HG02588 (cell line): ENCODE results near the gene HPCAL1.

ENCODE experiments used
- ATAC-seq: cut with Tn5 transposase; IDR thresholded peaks from one replicate; pipeline ENCODE4 v1.9.1; 2021; ENCODE audit warnings: mild to moderate bottlenecking, moderate library complexity; ENCODE audit not compliant: unreplicated experiment

The HPCAL1 gene

DNA sequence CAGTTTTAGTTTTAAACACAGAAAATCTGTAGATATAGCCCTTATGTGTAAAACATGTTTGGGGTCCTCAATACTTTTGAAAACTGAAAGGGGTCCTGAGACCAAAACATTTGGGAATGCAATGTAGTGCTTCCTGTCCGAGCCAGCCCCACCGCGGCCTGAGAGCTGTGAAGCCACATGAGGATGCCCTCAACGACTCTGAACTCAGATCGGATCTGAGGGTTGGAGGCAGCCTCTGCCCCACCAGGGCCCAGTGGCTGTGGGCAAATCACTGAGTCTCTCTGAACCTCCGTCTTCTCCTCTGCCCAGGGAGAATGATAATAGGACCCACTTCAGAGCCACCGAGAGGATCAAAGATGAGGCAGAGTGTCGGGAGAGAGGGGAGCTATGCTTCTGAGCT is 33.4 kb upstream of the HPCAL1 start:
- ATAC-seq, result no peak

DNA sequence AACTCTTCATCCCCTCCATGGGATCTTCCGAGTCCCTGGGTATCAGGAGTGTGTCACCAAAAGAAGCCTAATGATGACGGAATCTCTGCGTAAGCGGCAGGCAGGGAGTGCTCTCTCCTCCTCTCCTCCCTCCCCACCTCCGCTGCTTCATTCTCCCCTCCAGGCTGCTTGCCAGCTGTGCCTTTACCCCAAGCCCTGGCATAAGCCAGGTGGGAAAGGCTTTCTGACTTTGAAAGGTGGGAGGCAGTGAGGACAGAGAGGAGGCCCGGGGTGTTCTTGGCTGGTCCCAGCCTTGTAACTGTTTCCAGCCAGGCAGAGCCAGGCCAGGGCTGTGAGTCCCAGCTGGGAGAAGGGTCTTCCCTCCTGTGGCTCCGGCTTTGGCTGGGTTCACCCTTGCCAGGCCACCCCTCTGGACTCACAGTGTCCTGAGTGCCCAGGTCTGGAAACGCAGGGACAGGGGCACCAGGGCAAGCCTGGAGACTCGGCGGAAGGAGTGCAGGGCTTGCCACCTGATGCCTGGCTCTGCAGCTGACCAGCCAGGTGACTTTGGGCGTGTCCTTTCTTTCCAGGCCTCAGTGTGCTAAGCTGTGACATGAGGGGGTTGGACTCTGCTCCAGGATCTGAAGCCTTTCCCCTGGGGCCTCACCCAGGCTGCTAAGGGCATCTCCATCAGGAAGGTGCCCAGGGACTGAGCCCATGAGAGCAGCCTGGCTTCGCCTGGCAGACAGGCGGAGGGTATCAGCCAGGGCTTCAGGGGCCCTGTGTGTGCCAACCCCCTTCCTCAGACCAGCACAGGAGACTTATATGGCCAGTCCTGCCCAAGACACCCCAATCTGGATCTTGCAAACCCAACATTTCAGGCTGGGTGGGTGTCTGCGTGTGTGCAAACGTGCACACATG is 32.7 kb upstream of the HPCAL1 start:
- ATAC-seq, result no peak

DNA sequence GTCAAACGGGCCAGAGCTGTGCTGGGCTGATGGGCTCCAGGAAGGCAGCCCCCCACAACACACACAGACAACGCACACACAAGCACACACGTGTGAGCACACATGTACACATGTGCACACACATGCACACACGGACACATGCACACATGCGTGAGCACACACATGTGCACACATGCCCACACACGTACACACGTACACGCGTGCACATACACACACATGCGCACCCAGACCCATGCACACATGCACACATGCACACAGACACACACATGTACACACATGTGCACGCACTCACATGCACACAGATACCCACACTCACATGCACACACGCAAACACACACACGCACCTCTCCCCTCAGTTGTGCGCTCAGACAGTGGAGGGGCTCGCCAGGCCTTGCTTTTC is 31.2 kb upstream of the HPCAL1 start:
- no peak for ATAC-seq

DNA sequence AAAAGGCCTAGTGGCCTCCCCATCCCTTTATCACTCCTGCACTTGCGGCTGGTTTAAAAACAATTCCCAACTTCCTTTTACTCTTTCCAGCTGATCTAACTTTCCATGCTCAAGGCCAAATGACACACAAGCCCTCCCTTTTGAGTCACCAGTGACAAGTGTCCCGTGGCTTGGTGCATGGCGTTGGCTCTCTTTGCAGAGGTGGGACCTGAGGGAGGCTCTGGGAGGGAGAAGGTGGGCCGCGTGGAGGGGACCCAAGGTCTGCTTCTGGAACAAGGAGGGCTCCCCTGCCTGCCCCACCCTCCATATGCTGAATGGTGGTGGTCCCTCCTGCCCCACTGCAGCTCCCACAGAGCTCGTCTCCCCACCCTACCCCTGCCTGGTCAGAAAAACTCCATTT is 30.8 kb upstream of the HPCAL1 start:
- no peak for ATAC-seq

DNA sequence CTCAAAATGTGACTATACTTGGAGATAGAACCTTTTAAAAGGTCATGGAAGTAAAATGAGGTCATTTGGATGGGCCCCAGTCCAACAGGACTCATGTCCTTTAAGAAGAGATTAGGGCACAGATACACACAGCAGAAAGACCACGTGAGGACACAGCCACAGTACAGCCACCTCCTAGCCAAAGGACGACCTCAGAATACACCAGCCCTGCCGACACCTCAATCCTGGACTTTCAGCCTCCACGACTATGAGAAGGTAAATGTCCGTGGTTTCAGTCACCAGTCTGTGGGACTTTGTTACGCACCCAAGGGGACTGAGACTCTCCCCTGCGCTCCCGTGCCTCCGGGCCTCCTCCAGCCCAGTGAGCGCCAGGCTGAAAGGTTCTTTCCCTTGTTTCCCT is 30.2 kb upstream of the HPCAL1 start:
- no peak for ATAC-seq

DNA sequence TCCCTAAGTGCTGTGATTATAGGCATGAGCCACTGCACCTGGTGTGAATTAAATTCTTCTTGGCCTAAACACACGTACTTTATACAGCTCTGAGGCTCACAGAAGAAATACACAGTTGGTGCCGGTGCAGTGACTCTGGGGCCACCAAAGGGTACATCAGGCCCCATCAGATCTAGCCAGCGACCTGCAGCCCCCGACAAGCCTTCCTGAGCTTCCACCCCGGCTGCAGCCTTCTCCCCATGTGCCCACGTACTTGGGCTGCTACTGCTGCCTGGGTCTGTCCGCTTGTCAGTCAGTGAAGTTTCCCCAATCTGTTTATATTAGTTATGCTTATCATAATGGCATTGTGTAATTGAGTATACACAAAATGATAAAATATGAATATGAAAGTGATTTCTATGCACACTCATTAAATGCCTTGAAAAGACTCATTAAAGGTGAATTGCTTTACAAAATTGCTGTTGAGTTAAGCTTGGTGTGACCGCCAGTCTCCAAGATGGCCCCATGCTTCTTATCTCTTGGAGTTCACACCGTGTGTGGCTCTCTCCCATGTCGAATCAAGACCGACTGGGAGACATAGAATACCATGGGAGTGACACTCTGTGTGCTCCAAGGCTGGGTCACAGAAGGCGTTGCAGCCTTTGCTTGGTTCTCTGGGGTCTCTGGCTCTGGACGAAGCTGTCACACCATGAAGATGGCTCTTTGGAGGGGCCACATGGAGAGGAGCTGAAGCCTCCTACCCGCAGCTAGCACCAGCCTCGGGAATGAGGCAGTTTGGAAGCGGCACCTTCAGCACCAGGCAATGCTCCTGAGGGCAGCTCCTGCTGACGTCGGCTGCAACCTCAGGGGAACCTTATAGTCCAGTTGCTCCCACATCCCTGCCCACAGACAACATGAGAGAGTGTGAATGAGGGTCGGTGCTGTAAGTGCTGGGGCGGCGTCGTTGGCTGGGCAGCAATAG is 29.2 kb upstream of the HPCAL1 start:
- ATAC-seq, result no peak

DNA sequence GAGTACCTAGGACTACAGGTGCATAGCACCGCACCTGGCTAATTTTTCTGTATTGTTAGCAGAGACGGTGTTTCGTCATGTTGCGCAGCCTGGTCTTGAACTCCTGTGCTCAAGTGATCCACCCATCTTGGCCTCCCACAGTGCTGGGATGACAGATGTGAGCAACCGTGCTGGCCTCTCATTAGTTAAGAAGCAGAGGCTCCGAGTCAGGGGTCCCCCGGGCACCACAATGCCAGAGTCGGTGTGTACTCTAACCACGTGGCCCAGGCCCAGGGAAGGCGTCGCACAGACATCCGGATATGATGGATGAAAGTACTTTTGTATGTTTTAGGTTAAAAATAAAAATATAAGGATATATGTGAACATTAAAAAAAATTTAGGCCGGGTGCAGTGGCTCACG is 28.3 kb upstream of the HPCAL1 start:
- ATAC-seq, result no peak

DNA sequence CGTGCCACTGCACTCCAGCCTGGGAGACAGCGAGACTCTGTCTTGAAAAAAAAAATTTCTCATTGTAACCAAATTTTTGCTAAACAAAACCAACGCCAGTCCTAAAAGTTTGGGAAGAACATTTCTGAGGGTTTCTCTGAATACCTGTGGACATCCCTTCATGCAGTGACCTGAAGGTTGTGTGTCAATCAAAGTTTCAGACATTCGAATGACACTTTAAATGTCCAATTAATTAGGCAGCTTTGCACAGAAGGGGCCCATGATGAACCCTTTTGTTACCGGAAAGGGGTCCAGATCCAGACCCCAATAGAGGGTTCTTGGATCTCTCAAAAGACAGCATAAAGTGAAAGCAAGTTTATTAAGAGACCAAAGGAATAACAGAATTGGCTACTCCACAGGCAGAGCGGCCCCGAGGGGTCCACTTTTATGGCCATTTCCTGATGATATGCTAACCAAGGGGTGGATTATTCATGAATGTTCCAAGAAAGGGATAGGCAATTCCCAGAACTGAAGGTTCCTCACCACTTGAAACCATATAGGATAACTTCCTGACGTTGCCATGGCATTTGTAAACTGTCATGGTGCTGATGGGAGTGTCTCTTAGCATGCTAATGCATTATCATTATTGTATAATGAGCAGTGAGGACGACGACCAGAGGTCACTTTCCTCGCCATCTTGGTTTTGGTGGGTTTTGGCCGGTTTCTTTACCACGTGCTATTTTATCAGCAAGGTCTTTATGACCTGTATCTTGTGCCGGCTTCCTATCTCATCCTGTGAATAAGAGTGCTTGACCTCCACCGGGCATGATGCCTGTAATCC is 27.5 kb upstream of the HPCAL1 start:
- no peak for ATAC-seq

DNA sequence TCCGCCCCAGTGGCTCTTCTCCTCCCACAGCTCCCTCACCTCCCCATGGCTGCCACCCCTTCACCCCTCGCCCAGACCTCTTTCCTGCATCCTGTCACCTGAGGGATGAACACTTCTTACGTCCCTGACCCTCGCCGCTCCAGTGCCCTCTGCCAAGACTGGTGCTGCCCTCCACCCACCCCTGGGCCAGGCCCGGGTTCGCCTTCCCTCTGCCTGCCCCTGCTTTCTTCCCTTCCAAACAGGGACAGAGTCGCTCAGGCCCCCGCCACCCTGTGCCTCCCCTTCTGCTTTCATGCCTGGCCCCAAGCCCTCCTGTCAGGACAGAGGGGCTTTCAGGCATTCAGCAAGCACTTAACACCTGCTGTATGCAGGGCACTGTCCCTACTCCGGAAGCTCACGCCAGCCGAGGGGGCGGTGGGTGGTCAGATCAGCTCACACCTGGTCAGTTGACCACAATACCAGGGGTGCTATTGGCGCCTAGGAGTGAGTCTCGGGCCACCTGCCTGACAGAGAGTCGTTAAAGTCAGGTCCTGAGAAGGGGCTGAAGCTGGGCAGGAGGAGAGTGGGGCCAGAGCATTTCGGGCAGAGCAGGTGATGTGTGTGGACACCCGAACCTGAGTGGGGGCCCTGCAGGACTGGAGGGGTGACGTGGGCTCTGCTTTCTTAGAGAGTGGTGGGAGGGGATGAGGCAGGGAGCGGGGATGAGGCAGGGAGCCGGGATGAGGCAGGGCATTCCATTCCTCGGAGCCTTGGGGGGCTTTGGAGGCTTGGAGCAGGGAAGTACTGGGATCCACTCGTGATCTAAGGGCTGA is 26.0 kb upstream of the HPCAL1 start:
- ATAC-seq, result no peak

DNA sequence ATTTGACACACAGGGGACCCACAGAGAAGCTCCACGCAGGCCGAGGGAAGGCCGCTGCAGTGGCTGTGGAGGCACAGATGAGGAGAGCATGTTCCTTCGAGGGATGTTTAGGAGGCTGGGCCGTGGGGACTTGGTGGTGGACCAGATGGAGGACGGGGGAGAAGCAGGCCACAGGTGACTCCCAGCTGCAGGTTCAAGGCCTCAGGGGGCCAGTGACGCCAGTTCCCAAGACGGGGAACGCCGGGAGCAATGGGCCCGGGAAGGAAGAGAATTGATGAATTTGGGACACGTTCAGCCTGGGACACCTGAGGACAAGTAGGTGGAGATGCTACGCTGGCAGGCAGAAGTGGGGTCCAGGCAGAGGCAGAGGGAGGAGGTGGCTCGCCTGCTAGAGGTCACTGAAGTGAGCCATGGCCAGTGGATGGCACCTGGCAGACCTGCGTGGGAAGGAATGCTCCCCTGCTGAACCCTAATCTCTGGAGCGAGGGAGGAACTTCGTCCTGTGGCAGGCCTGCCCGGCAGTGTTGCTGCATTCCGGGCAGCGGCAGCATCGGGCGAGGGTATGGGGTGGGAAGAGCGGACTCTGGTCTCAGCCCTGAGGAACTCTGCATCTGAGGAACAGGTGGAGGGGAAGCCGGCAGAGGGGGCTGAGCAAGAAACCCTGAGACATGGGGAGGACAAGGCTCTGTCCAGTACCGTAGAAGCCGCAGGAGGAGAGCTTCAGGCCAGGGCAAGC is 25.2 kb upstream of the HPCAL1 start:
- no peak for ATAC-seq

DNA sequence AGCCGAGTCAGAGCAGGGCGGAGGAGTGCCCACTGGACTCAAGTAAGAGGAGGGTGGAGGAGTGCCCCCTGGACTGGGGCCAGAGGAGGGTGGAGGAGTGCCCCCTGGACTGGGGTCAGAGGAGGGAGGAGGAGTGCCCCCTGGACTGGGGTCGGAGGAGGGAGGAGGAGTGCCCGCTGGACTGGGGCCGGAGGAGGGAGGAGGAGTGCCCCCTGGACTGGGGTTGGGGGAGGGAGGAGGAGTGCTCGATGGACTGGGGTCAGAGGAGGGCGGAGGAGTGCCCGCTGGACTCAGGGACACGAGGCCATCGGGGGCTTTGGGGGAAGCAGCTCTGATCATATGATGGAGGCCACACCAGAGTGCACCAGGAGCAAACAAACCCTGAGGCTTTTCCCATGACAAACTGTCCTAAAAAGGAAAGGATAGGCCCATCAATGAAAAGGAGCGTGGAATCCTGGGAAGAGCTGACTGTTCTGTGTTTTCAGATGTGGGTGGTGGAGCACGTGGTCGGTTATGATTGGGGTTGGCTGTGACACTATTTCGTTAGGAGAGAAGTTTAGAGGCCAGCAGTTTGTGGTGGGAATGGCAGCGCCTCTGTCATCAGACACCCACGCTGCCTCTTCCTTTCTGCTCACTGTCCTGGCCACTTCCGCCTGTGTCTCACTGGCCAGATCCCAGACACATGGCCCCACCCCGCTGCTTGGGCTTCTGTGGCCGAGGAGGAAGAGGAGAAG is 24.5 kb upstream of the HPCAL1 start:
- ATAC-seq, result no peak

DNA sequence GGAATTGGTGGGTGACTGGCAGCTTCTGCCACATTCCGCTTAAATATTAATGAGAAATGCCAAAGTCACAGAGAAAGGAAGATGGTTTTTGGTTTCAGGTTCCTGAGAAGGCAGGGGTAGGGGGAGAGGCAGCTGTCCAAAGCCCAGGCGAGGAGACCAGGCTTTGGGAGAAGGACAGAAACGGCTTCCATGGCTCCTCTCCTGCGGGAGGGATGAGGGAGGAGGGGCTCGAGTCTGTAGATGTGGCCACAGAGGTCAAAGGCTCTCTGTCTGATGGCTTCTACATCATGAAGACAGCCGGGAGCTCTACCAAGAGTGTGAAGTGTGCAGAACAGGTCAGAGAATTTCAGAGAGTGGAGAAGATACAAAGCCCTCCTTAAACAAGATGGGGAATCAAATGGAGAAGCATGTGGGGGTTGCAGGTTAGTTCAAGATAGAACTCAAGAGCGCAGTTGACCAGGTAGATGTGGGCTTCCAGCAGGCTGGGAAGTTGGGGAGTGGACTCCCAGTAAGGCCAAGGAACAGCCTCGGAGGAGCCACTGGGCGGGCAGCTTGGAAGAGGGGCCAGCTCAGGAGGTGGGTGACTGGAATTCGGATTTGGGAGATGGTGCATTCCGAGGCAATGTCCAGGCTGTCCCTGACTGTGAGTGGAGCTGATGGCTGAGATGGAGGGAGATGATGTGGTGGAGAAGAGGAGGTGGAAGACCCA is 23.8 kb upstream of the HPCAL1 start:
- ATAC-seq, result no peak

DNA sequence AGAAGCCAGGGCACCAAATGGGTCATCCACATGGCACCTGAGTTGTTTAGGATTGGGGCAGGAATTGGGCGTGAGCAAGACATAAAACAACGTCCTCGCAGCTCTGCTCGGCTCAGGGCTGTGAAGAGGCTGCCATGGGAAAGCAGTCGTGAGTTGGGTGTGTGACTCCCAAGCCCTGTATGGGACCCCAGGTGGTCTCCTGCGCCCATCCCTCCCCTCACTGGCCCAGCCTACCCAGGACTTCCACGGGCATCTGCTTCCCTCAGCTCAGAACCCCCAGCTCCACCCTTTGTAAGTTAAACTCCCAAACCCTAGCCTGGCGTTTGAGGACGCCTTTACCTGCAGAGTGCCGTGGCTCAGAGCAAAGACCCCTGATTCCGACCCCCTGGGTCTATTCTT is 23.2 kb upstream of the HPCAL1 start:
- no peak for ATAC-seq

DNA sequence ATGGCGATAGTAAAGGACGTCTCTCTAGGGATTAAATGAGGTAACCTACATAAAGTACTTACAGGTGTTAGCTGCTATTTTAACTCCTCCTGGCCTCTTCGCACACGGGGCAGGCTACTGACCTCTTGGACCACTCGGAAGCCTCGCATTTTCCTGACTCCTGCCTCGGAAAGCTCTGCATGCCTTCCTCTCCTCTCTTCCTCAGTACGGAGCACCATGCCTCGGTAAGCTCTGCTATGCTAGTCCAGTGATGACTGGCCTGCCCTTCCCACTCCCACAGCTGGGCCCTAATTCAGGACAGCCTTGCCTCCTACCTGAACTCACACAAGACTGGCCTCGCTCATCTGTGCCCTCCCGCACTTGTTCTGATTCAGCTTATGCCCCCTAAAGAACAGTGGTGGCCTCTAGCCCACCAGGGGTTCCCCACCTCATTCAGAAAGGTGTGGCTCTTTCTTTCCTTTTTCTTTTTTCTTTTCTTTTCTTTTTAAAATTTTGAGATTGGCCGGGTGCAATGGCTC is 22.7 kb upstream of the HPCAL1 start:
- no peak for ATAC-seq

DNA sequence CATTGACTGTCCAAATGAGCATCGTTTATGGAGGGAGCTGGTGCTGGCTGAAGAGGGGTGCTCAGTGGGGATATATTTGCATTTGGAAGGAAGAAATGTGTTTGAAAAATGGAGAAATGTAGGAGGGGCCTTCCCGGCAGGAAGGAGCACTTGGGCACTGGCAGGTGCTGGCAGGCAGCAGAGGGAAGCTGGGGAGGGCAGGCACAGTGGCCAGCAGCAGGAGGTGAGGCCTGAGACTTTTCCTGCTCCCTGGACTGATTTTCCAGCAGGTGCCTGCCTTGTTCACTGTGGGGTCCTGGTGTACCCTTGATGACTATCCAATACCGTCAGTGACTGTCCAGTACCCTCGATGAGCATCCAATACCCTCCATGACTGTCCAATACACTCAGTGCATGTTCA is 20.8 kb upstream of the HPCAL1 start:
- ATAC-seq, result no peak

DNA sequence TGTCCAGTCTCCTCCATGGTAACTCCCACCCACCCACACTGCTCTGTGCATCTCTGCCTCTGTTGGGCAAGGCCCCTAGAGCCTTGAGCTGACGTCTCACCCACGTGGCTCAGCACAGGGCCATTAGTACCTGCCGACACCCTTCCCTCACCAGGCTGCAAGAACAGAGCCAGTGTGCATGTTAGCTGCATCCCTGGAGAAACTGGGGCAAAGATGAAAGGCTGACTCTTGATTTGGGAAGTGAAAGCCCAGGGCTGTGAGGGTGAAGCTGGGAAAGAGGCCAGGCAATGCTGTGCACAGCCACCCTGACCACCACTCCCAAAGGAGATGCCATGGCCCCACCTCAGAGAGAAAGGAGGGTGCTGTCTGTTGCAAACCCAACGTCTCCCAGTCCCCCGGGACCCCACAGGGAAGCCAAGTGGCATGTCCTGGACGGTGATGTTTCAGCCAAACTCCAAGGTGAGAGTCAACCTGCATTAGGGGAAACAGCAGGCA is 20.0 kb upstream of the HPCAL1 start:
- no peak for ATAC-seq

DNA sequence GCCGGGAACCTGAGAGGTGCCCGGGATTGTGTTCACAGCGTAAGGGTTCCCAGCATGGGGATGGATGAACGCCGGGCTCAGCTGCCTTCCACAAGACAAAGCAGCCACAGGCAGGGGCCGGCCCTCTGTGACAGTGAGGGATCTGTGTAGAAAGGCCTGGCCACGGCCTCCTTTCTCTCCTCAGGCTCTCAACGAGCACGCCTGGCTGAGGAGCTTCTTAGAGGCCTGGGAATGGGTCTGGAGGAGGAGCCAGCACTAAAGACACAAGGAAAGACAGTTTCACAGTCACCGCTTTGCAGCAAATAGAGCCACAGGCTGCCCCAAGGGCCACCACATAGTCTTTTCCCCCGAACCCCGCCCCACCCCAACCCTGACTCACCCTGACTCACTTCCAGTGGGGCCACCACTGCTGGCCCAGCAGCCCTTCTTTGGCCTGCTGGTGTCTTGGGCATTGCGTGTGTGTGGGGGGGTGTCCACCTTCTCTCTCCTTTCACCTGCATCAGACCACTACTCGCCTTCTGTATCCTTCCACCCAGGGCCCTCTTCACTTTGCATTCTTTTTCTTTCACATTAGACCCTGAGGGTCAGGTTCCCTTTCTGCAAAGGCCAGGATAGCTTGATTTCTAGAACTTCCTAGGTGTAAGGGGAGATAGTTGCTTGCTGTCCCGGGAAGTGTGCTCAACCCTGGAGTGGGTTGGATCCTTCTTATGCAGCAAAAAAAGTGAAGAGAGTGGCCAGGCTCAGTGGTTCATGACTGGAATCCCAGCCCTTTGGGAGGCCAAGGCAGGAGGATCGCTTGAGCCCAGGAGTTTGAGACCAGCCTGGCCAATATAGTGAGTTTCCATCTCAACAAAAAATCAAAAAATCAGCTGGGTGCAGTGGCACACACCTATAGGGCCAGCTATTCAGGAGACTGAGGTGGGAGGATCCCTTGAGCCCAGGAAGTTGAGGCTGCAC is 19.3 kb upstream of the HPCAL1 start:
- no peak for ATAC-seq
